IPS-NIHi7 (cell line): ENCODE measurements around the gene EIF1B.

Experiments used
- DNase-seq: peaks from one replicate; pipeline ENCODE4 v3.0.0; 2012; ENCODE audit warnings: mixed read lengths; ENCODE audit errors: extremely low spot score

The EIF1B gene

DNA sequence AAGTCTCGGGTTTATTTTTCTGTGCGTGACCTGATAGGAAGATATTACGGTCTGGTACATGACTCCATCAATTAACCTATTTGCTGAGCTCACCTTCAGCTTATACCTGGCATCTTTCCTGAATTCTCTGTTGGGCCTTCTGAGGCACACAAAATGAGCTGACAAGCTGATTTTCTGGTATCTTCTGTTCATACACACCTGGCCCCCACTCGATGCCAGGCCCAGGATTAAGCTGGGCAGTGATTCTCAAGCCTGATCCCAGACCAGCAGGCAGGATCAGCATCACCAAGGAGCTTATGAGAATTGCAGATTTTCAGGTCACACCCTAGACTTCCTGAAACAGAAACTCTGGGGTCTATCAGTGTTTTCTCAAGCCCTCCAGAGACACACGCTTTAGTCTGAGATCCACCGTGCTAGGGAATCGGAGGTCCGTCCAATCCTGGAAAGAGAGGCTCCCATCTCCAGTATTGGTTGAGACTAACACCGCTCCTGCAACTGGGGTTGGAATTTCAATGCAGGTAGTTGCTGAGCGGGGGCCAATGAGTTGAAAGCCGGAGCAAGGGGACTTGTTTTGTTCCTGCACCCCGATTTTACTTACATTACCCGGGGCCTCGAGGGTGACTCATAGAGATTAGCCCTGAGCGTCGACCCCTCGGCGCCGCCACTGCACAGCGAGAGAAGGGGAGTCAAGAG, 636 bp upstream of the EIF1B start:
- DNase-seq: peak; percentile 30

DNA sequence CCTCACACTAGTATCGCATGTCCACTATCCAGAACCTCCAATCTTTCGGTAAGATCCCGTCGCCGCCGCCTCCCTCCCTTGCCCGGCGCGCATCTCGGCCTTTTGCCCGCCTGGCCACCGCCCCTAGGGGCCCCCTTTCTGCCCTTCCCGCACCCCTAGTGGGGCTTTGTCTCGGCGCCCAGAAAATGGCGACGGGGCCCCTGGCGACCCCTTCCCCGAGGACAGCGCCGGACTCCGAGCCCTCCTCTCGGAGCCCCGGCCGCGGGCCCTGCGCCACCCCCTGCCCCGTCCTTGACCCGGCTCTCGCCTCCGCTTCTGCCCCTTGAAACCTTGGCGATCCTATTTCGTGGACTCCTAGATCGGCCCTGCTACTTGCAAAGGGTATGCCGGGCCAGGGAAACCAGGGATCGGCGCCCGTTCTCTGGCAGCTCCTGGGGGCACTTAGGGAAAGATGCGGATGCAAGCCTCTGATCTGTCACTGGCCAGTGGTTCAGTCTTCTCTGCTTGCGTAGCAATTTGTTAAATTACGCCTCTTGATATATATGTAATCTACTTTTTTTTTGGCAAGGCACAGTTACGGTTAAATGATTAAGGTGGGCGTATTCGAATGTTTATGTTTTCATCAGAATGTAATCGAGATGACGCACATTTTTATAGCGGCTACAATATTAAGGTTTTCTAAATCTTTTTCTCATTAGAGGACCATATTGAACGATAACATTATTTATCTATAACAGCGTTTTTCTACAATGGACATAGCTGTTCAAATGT, 603 bp downstream of the EIF1B start:
- peak; percentile 35 for DNase-seq

DNA sequence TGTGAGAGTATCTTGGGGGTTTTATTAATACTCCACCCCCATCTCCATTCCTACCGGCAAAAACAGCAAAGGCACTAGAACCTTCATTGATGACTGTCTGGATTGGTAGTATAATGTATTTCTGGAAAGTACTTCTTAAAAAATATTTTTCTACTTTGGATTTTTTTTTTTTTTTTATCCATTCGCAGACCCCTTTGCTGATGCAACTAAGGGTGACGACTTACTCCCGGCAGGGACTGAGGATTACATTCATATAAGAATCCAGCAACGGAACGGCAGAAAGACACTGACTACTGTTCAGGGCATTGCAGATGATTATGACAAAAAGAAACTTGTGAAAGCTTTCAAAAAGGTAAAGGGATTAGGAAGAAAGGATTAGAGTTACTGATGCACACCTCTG, 1.2 kb downstream of the EIF1B start:
- DNase-seq: no peak

DNA sequence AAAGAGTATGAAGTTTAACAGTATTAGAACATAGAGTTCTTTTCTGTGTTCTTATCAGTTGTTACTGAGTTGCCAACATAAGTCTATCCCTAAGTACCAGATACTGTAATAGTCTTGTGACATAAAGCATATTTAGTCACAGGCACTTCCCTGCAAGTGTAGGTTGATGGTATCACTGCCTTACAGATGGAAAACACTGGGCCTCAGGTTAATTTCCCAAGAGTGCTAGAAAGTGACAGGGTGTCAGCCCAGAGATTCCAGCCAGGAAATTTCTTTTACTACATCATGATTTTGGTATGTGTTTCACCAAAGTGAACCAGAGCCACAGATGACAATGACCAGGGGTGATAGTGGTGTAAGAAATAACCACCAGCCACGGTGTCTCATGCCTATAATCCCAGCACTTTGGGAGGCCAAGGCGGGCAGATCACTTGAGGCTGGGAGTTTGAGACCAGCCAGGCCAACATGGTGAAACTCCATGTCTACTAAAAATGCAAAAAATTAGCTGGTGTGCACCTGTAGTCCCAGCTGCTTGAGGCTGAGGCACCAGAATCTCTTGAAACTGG, 3.2 kb downstream of the EIF1B start:
- no peak for DNase-seq

DNA sequence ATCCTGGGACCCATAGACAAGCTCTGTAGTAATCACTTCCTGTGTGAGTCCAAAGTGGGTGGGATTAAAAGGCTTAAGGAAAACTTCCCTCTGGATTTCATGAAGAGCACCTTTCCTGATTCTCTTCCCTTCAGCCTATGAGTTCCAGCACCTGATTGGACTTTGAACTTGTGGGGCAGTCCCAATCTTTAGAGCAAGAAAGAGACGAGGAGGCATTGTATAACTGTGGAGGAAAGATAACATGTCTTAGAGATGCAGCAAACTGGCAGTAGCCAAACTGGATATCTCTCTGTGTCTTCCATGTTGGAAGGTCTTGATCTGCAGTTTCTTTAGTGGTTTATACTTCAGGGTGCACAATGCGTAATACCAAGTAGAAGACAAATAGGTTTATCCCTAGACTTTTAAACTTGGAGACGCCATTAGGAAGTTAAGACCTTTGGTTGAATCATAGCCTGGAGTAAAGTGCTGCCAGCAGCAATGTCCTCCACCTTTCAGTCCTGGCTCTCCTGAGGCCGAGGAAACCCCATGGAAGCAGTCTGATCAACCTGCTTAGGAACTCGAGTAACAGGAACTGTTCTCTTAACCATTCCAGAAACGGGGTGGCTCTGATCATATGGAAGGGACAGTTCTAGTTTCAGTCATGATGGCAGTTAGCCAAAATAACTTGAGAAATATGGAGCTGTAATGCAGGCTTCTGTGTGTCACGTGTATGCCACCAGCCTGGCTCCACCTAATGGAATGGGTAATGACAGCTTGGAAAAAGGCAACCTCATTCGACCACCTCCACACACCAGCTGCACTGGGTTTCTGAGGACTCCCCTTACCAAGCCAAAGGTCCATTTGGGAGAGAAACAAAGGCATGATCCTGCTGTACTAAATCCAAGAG, 4.7 kb downstream of the EIF1B start:
- DNase-seq: no peak

DNA sequence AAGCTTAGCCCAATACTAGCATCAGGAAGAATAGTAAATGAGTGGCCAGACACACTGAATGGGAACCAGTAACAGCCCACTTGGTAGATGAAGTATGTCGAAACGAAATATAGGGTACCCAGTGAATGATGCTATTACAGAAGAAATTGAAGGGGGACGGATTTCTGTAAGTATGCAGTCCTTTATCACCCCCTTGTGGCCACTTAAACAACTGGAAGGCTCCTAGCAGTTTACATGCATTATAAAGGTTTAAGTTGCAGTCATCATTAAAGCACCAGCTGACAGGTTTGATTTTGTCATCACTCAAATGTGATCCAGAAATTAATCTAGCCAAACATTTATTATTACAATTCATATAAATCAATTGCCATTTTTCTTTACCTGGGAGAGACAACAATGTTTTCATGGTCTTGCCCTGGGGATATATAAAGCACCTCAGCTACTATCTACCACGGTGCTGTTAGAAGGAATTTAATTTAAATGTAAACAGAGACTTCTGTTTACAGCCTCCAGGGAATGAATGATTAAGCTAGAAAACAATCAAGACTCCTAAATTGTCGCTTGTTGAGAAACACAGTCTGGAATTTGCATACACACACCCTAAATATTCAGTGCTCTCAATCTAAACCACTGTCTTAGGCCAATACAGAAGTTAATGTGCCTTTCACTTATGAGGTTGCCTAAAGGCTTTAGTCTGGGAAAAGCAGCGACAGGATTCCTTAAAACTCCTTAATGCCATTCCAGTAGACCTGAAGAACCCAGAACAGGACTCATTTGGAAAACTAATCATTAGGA, 7.8 kb downstream of the EIF1B start:
- DNase-seq: peak; percentile 49

DNA sequence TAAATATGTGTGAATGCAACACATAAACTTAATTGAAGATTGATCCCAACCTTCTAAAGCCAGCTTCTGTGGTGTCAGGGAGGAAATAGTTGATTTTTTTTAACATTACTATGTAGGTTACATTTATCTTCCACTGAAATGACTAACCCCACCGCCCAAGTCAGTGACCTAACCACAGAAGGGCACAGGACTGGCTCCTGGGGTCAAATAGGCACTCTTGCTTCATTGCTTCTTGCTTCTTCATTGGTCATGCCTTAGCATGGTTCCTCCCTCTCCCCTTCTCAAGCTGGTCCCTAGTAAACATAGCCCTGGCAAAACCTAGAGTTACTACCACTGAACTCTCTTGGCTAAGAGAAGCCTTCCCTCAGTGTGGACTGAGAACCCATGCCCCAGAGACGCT, 12.3 kb downstream of the EIF1B start:
- no peak for DNase-seq

DNA sequence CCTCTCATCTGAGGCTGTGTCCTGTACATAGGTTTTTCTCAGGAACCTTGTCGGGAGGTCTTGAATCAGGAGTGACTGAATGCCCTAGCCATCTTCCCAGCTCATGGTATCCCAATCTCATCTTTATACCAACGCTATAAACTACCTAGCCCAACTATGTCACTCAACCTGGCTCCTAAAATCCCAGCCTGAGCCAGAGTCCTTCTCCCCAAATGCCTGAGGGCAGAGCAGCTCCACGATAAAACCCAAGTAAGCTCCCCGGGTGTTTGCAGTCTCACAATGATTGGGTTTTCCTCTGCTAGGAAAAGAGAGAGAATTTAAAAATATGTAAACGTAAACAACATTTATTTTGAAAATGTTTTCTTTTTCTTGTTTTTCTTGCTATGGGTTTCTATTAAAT, 14.4 kb downstream of the EIF1B start:
- DNase-seq: no peak

DNA sequence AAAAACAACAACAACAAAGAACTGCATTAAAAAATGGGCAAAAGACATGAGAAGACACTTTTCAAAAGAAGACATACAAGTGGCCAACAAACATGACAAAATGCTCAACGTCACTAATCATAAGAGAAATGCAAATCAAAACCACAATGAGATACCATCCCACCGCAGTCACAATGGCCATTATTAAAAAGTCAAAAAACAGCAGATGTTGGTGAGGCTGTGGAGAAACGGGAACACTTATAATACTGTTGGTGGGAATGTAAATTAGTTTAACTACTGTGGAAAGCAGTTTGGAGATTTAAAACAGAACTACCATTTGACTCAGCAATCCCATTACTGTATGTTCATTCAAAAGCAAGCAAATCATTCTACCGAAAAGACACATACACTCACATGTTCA, 15.1 kb downstream of the EIF1B start:
- no peak for DNase-seq

DNA sequence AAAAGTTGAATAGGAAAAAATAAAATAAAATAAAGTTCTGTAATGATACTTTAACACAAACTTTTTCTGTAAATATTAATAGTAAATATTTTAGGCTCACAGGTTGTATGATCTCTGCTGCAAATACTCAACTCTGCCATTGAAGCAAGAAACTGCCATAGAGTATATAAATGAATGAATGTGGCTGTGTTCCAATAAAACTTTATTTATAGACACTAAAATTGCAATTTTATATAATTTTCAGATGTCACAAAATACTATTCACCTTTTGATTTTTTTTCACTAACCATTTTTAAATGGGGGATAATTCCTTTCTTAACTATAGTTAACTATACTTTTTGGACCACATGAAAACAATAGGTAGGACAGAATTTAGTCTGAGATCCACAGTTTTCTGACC, 16.0 kb downstream of the EIF1B start:
- no peak for DNase-seq

DNA sequence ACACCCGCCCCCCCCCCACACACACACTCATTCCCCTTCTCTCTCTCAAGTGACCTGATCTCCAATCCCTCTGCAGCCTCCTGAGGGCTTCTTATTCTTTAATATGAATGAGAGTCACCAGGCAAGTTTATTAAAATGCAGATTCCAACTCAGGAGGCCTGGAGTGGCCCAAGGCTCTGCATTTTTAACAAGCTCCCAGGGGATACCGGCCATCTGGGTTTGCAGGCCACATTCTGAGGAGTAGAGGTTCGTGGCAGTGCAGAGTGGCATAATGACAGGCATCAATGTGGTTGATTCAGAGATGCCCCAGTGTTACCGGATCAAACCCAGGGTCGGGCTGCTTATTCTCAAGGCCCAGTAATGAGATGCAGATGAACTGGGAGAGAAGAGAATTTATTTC, 18.9 kb downstream of the EIF1B start:
- no peak for DNase-seq

DNA sequence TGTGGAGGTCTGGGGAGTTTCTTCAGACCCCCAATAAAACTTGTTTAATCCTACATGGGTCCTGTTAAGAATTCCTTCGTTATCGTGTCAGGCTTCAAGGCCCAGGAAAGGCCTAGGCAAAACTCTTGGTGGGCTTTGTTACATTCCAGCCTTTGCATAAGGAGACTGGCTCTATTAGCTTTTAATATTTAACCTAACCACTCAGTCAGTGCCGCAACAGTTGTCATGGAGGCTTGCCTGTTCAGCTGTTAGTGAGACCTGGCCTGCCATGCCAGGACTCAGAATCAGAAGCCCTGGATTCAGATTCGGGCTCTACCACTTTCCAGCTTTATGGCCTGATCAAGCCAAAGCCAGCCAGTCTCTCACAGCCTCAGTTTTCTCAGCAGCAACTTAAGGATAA, 19.6 kb downstream of the EIF1B start:
- DNase-seq: no peak

DNA sequence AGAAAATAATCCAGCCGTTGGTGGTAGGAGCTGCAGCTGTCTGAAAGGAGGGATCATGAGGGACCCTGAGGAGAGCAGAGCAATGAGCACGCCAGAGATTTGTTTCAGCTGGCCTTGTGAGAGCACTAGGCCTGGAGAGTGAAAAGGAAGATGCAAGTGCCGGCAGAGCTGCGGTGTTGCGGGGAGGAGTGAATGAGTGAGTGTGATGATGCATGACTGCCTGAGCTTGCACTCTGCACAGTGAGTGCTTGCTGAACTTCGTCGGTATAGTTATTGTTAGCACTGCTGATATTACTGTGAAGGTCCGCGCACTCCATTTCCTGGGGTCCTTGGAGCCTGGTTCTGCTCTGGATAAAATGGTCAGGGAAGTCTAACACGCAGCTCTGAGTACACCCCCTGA, 23.2 kb downstream of the EIF1B start:
- no peak for DNase-seq

DNA sequence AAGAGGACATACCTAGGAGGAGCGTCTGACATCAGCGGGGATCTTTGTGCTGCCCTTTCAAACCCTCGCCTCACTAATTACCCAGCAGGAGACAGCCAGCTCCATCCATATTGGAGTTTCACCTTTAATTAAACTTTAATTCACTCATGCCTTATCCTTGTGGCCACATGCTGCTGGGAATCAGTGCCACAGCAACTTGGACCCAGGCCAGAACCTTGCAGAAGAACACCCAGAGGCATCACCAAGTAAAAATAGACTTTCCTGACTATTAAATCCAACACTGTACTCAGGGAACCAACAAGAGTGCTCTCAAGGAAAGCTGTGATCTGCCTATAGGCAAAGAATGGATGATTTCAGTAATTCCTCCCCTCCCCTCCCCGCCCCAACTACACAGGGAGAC, 23.9 kb downstream of the EIF1B start:
- no peak for DNase-seq

DNA sequence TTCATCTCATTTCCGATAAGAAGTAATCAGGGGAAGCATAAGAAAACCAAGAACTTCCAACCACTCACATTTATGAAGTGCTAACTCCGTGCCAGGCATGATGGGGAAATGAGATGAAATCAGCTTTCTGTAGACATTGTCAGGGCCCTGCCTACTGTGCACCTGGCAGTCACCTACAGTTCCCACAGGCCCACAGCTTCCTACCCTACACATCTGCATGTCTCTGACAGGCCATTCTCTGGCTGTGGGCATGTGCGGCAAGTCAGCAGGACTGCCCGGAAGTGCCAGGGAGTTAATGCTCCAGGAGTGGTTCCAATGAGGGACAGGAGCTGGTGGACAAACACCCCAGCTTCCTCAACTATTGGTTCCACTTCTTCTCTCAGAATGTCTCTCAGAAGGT, 24.3 kb downstream of the EIF1B start:
- no peak for DNase-seq

DNA sequence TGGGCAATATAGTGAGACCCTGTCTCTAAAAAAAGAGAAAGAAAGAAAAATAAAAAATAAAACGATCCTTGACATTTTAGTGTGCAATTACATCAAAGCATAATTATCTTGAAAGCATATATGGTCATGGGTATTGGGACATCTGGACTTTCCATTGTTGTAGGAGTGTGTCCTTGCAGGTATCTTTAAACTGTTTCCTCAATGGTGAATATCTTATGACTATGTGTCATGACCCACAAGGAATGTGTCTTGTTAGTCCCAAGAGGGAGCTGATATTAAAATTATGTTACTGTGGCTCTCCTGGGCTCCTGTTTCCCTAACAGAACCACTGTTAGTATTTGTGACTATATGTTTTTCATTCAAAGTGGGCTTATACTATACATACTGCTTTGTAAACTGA, 26.6 kb downstream of the EIF1B start:
- no peak for DNase-seq

DNA sequence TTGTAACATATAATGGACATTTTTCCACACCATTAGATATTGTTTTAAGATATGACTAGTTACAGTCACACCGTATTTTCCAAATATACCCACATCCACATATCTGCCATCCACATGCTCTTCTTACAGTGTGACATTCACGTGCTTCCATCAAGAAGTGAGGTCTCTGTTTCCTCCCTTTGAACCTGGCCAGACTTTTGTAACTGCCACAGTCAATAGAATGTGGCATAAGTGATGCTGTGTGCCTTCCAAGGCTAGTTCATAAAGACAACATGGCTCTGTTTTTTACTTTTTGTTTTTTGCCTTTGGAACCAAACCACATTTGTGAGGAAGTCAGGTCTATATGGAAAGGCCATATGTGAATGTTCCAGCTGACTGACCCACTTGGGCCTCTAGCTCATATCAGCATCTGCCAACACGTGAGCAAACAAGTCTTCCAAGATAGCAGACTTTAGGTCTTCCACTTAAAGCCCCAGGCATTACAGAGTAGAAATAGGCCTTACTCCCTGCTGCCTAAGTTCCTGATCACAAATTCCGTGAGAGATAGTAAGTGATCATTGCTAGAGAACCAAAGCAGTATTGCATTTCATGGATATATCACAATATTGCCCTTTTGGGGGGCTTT, 27.1 kb downstream of the EIF1B start:
- no peak for DNase-seq

DNA sequence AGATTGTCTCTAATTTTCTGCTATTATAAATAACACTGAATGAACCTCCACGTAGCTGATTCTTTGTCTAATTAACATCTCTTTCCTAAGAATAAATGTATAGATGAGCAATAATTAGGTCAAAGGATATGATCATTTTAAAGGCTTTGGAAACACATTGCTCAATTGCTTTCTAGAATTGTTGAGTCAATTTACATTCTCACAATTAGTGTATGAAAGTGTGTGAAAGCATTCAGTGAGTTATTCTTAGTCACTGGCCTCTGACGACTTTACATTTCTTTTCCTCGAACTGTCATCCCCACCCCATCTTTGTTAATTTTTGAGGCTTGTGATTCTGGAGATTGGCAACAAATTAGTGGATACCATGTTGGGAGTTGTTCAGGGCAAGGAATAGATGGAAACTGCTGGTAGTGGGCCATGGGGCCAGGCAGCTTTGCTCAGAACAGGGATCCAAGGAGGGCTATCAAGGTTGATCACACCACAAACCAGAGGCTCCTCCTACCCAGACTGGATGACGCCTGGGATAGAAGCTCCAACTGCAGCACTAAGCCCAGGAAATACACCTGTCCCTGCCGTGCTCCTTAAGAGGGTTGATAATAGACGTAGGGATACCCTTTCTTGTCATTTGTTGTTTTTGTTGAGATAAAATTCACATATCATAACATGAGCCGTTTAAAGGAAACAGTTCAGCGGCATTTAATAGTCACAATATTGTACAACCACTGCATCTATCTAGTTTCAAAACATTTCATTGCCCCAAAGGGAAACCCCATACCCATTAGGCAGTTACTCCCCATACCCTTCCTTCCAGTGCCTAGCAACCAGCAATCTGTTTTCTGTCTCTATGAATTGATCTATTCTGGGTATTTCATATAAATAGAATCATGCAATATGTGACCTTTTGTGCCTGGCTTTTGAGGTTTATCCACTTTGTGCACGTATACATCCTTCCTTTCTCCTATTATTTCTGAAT, 27.9 kb downstream of the EIF1B start:
- DNase-seq: no peak

DNA sequence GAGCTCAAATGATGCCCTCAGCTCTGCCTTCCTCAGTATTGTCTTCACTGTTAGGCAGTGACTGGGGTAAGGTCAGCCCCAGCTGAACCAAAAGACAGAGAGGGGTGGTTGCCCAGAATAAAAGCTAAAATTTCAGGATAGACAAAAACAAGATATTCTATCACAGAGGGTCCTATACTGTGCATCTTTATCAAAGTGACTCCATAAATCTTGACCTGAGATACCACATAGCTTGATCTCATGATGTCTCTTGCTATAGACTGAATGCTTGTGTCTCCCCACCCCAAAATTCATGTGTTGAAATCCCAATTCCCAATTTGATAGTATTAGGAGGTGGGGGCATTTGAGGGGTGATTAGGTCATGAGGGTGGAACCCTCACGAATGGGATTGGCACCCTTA, 30.4 kb downstream of the EIF1B start:
- DNase-seq: no peak
